Esophagus muscularis mucosa (tissue), 4 donors: ENCODE measurements around the gene FBXO45.

Experiments
- EP300 ChIP-seq: sonication (generic); formaldehyde crosslinking; IDR thresholded peaks from one replicate; pipeline ENCODE4 v1.6.1; 2017; ENCODE audit warnings: antibody characterized with exemption
- POLR2A ChIP-seq: fragments of 450-650 bp; IDR thresholded peaks from one replicate; pipeline ENCODE4 v1.6.1; 2017; ENCODE audit warnings: antibody characterized with exemption, moderate library complexity, mild to moderate bottlenecking, low read depth
- TF ChIP-seq, protein P1 (sequence below), 3 experiments: fragments of 200-600 bp in 2 of 3; fragments of 450-650 bp in 1 of 3; sonication (generic) in 2 of 3; IDR thresholded peaks; one replicate each; pipeline ENCODE4 v1.5.1; 2017 to 2019; ENCODE audit warnings: antibody characterized with exemption in 3 of 3, mild to moderate bottlenecking in 2 of 3, moderate library complexity in 1 of 3

DNA sequence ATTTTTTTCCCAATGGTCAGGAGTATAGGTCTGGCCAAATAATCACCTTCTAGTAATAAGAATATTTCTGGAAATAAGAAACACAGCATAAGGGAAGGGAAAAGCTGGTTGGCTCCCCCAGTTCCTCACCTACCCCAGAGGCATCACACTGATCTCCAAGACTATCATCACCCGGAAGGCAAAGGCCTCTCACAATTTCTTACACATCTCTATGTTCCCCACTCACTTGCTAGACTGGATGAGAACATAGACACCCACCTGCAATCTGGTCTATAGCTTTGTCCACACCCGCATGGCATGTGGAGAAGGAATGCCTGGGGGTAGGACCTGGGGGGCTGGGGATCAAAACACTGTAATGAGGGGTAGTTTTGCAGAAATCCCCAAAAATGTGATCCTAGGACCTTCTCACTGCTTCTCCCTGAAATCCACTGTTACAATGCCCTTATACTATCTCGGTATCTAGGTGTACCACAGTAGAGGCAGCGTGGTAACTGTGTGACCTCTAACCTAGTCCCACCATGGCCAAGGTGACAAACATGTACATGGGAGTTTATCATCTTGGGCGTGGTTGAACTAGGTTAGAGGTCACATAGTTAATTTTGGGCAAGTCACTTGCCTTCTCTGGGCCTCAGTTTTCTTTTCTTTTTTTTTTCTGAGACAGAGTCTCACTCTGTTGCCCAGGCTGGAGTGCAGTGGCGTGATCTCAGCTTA, 41.5 kb downstream of the FBXO45 start:
- TF ChIP-seq POLR2A (no peak), EP300 (no peak)
- TF ChIP-seq, protein P1, sequence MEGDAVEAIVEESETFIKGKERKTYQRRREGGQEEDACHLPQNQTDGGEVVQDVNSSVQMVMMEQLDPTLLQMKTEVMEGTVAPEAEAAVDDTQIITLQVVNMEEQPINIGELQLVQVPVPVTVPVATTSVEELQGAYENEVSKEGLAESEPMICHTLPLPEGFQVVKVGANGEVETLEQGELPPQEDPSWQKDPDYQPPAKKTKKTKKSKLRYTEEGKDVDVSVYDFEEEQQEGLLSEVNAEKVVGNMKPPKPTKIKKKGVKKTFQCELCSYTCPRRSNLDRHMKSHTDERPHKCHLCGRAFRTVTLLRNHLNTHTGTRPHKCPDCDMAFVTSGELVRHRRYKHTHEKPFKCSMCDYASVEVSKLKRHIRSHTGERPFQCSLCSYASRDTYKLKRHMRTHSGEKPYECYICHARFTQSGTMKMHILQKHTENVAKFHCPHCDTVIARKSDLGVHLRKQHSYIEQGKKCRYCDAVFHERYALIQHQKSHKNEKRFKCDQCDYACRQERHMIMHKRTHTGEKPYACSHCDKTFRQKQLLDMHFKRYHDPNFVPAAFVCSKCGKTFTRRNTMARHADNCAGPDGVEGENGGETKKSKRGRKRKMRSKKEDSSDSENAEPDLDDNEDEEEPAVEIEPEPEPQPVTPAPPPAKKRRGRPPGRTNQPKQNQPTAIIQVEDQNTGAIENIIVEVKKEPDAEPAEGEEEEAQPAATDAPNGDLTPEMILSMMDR (IDR thresholded peaks at IDR 0.05), result no peak
